ENCODE measurements around the gene SKP1.

- TF ChIP-seq CTCF (IDR thresholded peaks at IDR 0.05) = no peak
- no peak for TF ChIP-seq YY1 (IDR thresholded peaks at IDR 0.05; ENCODE audit: low read depth)
Observed at GRCh38 chr5:134188092-134188491, 11.3 kb upstream of the SKP1 start.
